Epithelial cell of proximal tubule (primary cell): ENCODE results near the gene ZBTB38. TPM values are rescaled to one million over a fixed set of nuclear protein-coding genes. Genes with fewer than 3 reads are reported as not detected.

Experiments
- DNase-seq: peaks from one replicate; pipeline ENCODE4 v3.0.0-alpha.2; 2011; ENCODE audit warnings: low read depth
- H3K4me3 ChIP-seq: 2 replicates; pipeline ENCODE4 v1.5.1; 2011; ENCODE audit warnings: low read depth, mild to moderate bottlenecking, low read length
- CTCF ChIP-seq: conservative IDR thresholded peaks from 2 replicates; pipeline ENCODE4 v1.5.1; 2012; ENCODE audit warnings: low read depth, mild to moderate bottlenecking, low read length
- total RNA-seq: library from RNA; depleted of rRNA; stranded (reverse); fragments of >200 nt; gene quantifications from 2 replicates; pipeline ENCODE4 v1.2.3, GENCODE V29; 2015

Gene ZBTB38
- total RNA-seq, 1 donor from 2014 or later: 51.5 TPM

- TF ChIP-seq CTCF: no peak
- H3K4me3 ChIP-seq: no peak overlapping the region
- DNase-seq: no peak
Measured at GRCh38 chr3:141373232-141373631, 4.9 kb downstream of the ZBTB38 start.

- DNase-seq: no peak
- no peak for TF ChIP-seq CTCF
Measured at GRCh38 chr3:141373768-141374526, 5.6 kb downstream of the ZBTB38 start.

GRCh38 chr3:141375381-141376301 is 7.3 kb downstream of the ZBTB38 start:
- DNase-seq: no peak
- TF ChIP-seq CTCF: no peak
- H3K4me3 ChIP-seq: no peak overlapping the region

More at GRCh38 chr3:141373768-141374526, 5.6 kb downstream of the ZBTB38 start:
- no peak overlapping the region for H3K4me3 ChIP-seq

- no peak for TF ChIP-seq CTCF
- H3K4me3 ChIP-seq: no peak overlapping the region
Measured at GRCh38 chr3:141377377-141377776, 9.1 kb downstream of the ZBTB38 start.

GRCh38 chr3:141378556-141378955 is 10.3 kb downstream of the ZBTB38 start:
- no peak overlapping the region for H3K4me3 ChIP-seq
- TF ChIP-seq CTCF: no peak
- DNase-seq: no peak

More at GRCh38 chr3:141377377-141377776, 9.1 kb downstream of the ZBTB38 start:
- DNase-seq: no peak

- no peak for TF ChIP-seq CTCF
- DNase-seq: no peak
- no peak overlapping the region for H3K4me3 ChIP-seq
Measured at GRCh38 chr3:141379250-141379966, 11.1 kb downstream of the ZBTB38 start.
